Fibroblast of lung (primary cell): ENCODE measurements around the gene LARP1.

ENCODE experiments used
- EZH2 ChIP-seq: IDR thresholded peaks from 2 replicates; pipeline ENCODE4 v1.5.1; 2012; ENCODE audit warnings: low read length, control low read depth, mild to moderate bottlenecking; ENCODE audit errors: missing control alignments
- TF ChIP-seq, protein P1 (sequence below), 2 donors: IDR thresholded peaks in 1 of 2; conservative IDR thresholded peaks in 1 of 2; 1 replicate in 1 of 2; 2 replicates in 1 of 2; pipeline ENCODE4 v1.5.1; 2011 to 2012; ENCODE audit warnings: low read length in 2 of 2, control low read depth in 1 of 2, inconsistent platforms in 1 of 2, low read depth in 1 of 2, mild to moderate bottlenecking in 1 of 2

DNA sequence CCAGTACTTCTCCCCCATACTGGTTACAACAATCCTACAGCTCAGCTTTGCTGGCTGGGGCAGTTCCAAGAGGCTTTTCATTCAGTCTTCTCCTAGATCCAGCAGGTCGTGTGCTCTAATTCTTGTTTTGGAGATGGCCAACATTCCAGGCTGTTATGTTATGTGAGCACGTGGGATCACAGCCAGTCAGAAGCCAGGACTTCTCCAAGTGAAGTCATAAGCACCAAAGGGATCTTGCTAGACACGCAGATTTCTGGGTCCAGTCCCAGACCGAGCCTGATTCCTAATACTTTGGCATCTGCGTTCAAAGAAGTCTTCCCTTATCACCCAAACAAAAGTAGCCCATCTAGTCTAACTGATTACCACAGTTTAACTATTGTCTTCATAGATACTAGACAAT is 1.4 kb upstream of the LARP1 start:
- TF ChIP-seq, protein P1, sequence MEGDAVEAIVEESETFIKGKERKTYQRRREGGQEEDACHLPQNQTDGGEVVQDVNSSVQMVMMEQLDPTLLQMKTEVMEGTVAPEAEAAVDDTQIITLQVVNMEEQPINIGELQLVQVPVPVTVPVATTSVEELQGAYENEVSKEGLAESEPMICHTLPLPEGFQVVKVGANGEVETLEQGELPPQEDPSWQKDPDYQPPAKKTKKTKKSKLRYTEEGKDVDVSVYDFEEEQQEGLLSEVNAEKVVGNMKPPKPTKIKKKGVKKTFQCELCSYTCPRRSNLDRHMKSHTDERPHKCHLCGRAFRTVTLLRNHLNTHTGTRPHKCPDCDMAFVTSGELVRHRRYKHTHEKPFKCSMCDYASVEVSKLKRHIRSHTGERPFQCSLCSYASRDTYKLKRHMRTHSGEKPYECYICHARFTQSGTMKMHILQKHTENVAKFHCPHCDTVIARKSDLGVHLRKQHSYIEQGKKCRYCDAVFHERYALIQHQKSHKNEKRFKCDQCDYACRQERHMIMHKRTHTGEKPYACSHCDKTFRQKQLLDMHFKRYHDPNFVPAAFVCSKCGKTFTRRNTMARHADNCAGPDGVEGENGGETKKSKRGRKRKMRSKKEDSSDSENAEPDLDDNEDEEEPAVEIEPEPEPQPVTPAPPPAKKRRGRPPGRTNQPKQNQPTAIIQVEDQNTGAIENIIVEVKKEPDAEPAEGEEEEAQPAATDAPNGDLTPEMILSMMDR (conservative IDR thresholded peaks at IDR 0.05 in 1 of 2, IDR thresholded peaks at IDR 0.05 in 1 of 2; ENCODE audit: low read depth in 1 of 2, low read length in 2 of 2), result no peak
- no peak for TF ChIP-seq EZH2
